Erythroblast (primary cell): ENCODE data around the gene RELA.

Experiments used
- DNase-seq, 2 experiments: peaks; one replicate each; lab custom pipeline; 2025; lab: John Stamatoyannopoulos, UW
- GATA1 ChIP-seq: IDR thresholded peaks from 2 replicates; pipeline ENCODE4 v1.6.1; 2011; ENCODE audit warnings: low read depth, mild to moderate bottlenecking, control low read depth, low read length, moderate library complexity
- POLR2A ChIP-seq: IDR thresholded peaks from 2 replicates; pipeline ENCODE4 v1.6.1; 2011; ENCODE audit warnings: mild to moderate bottlenecking, low read length

The RELA gene

DNA sequence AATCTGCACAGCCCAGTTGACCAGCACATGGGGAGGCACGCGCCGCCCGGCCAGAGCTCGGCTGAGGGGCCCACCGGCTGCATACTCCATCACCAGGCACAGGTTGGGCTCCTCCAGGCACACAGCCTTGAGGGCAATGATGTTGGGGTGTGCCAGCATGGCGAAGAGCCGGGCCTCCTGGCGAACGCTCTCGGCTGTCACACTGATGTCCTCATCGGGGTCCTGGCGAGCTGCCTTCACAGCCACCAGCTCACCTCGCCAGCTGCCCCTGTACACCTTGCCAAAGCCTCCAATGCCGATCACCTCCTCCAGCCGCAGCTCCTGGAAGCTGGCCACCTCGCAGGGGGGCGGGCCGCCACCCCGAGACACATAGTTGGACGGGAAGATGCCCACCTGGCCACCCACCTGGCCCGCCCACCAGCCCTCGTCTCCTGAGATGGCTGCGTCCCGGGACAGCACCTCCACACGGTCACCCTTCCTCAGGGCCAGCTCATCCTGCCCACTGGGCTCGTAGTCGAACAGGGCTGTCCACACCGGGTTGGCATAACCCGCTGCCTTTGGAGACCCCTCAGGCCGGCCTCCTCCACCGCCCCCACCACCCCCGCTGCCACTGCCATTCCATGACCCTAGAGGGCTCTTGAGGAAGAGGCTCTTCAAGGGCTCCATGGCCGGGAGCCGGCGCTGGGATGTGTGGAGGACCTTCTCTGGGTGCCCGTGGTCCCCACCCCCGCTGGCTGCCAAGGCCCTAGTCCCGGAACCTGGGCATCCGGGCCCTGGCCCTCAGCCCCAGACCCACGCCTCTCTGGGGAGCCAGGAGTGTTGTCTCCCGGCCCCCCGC is 49.4 kb downstream of the RELA start:
- no peak for TF ChIP-seq GATA1
- no peak for TF ChIP-seq POLR2A
- no peak for DNase-seq

DNA sequence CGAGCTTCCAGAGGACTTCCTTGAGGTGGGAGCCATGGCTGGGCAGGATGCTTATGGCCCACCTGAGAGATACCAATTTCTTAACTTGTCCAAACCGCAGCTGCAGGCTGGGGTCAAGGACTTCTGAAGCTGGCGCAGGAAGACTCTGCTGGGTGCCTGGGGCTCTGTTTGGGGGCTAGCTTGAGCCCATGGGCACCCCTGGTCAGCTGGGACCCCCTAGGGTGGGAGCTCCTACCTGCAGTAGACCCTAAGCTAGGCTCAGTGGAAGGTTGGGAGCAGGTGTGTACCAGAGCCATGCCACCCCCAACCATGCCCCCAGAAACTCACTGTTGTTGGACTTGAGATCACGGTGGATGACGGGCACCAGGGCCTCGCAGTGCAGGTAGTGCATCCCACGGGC is 50.0 kb downstream of the RELA start:
- DNase-seq: no peak
- TF ChIP-seq GATA1 (no peak), POLR2A (no peak)

DNA sequence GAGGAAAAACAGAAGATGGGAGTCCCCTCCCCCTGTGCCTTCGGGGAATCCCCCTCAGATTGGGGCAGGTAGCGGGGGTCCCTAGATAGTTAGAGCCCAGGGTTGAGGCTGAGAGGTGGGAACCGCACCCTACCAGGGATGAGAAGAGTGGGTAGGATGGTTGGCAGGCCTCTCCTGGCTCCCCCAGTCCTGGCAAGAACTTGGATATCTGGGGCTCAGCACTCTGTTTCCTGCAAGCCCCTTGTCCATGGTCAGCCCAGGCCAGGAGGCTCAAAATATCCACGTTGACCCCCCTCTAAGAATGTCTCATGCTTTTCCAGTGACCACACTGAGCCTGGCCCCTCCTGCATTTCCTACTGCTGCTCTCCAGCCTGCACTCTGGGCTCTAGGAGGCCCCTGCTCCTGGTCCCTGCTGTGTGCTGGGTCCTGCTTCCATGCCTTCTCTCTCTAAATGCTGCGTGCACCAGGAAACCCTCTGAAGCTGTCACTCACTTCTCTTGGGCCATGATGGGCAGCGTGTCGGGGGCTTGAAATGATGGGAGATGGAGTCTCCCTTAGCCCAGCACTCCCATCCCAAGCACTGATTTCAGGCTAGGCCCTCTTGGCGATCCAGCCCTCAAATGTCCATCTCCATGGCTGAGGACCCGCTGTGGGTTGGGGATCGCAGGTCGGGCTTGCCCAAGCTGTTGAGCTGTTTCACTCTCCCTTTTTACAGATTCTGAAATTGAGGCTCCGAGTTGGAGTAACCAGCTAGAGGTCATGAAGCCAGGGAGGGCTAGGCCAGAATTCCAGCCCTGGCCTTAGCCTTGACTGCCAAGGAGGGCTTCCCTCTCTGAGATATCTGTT is 50.7 kb downstream of the RELA start:
- no peak for DNase-seq
- TF ChIP-seq POLR2A (no peak), GATA1 (no peak)

DNA sequence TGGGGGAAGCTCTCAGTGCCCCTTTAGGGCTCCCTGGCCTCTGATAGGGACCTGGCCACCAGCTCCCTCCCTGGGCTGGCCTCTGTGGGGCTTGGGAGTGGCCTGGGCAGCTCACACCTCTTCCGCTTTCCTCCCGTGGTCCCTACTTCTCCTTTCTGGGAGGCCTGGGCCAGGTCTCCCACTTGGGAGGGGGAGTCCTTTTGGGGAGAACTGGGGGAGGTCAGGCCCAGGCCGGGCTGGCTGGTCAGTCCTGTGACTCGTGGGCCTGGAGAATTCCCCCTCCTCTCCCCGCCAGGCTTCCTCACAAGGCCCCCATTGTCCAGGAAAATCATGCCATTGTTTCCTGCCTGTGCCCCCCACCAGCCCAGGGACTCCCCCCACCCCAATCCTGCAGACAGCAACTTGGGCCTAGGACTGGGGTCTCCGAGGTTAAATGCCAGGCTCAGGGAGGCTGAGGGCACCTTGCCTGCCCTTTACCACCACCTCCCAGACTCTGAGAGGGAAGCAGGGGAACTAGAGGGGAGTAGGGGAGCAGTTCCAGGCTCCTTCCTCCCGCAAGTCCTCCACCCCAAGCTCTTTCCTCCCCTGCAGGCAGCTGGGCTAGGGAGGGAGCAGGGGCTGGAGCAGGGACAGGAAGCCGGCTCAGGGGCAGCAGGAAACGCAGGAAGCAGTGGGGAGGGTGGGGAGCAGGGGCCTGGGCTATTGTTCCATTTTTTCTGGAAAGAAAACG is 51.5 kb downstream of the RELA start:
- no peak for DNase-seq
- TF ChIP-seq POLR2A: no peak
- TF ChIP-seq GATA1: no peak

DNA sequence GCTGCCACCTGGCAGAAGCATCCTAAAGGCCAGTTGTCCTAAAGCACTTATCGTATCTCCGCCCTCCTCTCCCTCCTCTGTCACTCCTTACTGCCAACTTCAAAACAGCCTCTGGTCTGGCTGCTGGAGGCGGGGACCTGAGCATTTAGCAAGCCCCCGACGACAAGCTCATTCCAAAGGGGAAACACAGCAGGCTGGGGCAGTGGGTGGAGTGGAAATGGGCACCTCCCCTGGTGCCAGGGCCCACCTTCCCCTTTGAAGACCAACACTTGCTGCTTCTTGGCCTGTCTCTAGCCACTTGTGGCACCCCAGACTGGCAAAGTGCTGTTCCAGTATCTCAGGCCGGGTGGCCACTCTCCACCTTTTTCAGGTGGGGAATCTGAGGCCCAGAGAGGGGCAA is 52.3 kb downstream of the RELA start:
- no peak for DNase-seq
- TF ChIP-seq GATA1 (no peak), POLR2A (no peak)

DNA sequence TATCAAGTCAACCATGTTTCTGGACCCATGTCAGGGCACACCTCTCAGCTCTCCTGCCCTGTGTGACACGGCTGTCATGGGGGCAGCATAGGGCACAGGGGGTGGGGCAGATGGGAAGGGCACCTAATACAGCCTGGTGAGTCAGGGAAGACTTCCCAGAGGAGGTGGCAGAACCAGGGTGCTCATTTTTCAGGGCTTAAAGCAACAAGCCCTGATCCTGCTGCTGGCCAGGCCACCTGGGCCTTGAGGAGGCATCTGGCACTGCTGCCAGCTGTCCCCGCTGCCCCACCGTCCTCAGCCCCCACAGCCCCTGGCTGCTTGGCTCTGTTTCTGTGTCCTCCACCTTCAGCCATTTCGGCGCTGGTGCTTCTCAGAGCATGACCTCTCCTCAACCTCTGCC is 53.1 kb downstream of the RELA start:
- TF ChIP-seq GATA1 (no peak), POLR2A (no peak)
- no peak for DNase-seq

DNA sequence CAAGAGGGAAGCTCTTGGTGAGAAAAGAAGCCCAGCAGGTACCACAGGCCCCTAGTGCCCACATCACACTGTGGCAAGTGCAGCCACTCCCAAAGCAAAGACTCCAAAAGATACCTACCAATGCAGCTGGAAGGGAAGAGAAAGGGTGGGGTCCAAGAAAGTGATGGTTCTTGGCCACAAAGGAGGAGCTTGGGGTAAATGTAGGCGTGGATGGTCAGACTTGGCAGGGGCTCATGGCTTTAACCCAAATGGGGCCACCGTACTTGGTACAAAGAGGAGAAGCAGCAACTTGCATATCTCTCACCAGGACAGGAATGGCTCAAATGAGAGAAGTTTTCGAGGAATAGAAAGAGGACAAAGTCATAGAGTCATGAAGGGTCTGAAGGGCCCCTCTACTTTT is 53.5 kb downstream of the RELA start:
- peak; percentile 66 to 70 for DNase-seq
- TF ChIP-seq POLR2A (no peak), GATA1 (no peak)

DNA sequence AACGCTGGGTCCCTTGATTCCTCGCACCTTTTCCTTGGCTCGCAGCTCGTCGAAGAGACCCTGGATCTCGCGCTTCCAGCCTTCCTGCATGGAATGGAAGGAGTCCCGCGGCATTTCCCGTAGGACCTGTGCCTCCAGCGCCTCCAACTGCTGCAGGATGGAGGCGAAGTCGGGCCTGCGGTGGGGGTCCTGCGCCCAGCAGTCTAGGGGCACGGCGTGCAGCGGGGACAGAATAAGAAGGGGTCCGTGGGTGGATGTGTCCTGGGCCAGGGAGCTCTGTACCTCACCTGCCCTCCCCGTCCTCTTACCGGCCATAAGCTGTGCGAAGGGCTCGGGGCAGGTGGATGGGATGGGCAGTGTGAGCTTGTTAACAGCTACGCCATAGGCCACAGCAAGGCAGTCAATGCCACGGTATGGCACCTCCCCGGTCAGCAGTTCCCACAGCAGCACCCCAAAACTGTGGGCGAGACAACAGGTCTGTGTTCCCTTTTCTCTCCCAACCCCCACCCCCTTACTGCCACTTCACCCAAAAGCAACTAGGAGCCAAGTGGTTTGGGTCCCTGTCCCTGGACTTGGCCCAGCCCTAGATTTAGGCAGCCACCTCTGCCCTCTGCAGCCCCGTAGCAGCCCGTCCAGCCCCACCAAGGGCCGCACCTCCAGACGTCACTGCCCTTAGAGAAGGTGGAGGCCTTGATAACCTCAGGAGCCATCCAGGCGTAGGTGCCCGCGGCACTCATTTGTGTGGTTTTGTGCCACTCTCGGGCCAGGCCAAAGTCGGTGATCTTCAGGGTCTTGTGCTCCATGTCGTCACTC is 54.9 kb downstream of the RELA start:
- TF ChIP-seq GATA1 (no peak), POLR2A (no peak)
- no peak for DNase-seq

DNA sequence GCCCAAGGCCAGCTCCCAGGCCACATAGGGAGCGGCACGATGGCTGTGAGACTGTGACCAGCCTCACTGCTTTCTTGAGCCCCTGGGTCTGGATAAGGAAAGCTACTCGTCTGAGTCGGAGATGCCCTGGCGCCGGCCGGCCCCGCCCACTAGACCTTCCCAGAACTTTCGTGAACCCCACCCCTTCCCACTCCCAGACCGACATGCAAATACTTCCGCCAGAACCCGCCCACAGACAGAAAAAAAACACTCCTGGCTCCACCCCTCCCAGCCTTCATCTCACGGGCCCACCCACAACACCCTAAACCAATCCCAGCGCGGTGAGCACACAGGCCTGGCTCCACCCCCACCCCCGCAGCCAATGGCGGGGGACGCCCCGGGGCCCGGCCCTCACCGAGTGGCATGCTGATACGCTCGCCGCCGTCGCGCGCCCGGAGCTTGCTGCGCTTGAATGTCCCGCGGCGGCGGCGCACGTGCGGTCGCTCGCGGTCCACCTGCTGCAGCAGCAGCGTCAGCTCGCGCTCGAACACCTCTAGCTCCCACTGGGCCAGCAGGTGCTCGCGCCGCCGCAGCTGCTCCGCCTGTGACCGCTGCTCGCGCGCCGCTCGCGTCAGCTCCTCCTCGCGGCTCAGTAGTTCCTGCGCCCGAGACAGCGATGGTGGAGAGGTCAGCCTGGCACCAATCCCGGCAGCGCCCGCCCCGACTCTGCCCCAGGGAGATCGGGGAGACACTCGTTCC is 55.7 kb downstream of the RELA start:
- DNase-seq: peak; percentile 51 to 57
- no peak for TF ChIP-seq GATA1
- no peak for TF ChIP-seq POLR2A

DNA sequence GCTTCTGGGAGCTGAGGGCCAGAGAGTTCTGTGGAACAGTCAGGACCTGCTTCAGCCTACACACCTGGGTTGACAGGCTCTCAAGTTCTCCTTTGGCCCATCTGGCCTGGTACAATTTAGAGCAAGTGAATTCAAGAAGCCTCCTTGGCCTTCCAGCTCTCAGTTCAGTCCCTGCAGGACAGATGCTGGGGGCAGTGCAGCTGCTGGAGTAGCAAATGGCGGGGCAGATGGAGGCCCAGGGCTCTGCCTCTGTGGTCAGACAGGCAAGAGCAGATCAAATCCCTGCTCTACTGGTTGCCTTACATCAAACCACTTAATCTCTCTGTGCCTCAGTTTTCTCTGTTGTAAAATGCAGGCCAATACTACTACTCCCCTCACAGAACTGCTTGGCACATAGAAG is 58.5 kb downstream of the RELA start:
- DNase-seq: no peak

More for the DNA sequence above, 58.5 kb downstream of the RELA start:
- TF ChIP-seq GATA1 (no peak), POLR2A (no peak)
